T-helper 2 cell (primary cell): Measurements from ENCODE around the gene ST6GALNAC3.

ENCODE experiments used
- DNase-seq, 5 experiments: peaks; one replicate each; pipeline versions ENCODE4 v3.0.0 to v3.0.0-alpha.2; 2012 to 2022

ST6GALNAC3 gene

DNA sequence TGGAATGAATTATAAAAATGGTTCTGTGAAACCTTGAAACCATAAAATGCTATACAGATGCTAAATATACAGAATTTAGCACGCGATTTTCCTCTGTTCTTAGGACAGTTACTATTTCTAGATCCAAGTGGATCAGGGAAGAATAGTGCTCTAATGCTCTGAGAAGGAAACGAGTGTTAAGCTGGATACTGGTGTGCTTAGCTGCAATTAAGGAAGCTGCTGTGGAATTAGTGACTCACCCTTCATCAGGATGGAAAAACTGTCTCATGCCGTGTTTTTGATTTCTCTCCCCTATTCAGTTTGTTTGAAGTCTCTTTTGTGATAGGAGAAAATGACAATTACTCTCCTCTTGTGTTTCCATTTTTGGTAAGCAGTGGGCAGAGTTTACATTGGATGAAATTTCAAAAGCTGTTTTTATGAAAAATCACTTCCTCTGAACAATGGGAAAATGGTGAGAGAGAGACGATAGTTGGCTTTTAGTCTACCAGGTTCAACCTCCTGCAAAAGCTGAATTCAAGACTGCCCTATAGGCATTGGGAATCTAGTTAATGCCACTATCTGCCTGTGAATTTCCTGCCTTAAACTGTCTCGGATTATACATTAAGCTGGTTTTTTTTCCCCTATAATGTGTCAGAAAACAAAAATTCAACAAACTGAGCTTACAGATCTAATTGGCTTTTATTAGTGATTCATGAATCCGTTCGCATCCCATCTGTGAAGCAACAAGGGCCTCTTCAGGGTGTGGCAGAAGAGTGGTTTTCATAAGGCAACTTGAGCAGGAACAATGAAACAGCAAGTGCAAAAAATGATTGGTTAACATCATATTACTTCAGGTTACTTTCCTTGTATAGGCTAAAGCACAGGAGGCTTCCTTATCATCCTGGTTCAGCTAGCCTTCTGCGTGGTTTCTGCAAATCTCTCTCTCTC, 179.8 kb downstream of the ST6GALNAC3 start:
- DNase-seq, result no peak

DNA sequence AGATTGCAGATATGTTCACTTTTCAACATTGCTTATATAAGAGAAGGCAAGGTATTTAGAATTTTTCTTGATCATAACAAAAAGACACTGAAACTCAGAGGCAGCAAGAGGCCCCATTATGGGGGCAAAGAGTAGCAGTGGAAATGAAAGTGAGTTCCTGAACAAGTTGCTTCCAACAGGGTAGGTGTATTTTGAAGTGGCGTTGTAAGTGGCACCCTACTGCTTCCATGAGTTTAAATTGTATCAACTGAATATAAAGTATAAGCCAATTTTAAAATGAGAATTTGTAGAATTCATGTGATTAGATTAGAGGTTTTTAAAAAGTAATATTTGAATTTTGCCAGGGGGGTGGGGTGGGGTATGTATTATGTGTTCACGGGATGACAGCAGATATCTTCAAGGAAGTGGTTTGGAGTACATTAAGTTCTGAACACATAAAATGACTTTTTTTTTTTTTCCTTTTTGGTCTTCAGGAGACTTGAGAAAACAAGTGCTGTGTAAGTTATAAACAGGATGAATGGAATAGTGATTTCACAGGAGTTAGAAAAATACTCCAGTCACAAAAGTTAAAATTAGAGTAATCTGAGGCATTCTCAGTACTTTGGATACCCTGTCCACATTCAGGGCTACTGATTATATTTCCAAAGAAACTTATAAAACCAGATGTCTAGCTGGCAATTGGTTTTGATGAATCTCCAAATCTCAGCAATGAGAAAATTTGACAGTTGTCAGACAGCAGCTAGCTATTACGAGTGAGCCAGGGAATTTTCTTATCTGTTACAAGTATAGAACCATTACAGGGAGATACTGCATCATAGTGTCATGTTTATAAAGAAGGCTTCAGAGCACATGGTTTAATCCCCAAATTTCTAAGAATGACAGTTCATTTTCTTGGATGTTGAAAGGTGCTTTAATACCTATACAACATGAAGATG, 182.0 kb downstream of the ST6GALNAC3 start:
- no peak for DNase-seq

DNA sequence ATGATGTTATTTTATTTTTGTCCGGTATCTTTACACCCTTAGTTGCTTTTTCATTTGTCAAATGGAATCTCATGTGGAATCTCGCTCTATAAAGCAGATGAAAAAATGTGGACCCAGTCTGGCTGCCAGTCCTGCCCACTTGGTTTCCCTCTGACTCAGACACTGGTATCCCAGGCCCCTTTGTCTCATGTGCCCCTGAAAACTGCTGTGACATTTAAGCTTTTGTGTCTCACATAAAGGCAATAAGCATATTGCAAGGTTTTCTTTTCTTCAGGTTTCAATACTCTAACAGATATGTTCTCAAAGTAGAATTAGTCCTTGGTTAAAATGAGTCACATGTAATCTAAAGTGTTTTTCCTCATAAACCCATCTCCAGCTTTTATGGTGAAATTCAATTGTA, 183.3 kb downstream of the ST6GALNAC3 start:
- no peak for DNase-seq

DNA sequence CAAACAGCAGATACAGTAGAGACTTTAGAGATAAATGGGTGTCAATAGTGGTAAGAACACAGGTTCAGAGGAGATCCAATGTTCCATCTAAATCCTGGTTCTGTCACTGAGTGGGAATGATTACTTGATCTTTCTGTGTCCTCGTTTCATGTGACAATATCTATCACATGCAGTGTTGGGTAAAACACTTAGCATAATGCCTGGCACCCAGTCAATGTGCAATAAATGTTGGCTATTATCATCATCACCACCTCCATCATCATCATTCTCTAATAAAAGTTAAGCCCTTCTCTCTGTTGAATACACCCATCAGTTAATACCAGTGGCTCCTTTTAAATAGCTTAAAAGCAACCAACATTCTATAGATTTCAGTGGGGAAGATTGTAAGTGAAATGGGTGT, 184.7 kb downstream of the ST6GALNAC3 start:
- DNase-seq, result no peak

DNA sequence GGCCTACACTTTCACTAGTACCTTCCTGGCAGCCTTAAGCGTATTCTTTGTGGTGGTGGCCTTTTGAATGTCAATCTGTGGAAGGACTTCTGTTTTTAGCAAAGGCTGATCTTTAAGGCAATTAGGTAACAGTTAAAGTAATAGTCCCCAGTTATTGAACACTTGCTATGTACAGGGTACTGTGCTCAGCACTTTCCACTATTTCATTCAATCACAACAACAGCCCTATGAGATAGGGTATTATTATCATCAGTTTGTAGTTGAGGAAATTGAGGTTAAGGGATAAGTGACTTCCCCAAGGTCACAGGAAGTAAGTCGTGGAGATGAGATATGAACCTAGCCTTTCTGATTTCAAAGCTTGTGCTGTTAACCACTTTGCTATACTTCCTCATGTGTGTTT, 185.7 kb downstream of the ST6GALNAC3 start:
- peak in 1 of 5 experiments; percentile 30 for DNase-seq

DNA sequence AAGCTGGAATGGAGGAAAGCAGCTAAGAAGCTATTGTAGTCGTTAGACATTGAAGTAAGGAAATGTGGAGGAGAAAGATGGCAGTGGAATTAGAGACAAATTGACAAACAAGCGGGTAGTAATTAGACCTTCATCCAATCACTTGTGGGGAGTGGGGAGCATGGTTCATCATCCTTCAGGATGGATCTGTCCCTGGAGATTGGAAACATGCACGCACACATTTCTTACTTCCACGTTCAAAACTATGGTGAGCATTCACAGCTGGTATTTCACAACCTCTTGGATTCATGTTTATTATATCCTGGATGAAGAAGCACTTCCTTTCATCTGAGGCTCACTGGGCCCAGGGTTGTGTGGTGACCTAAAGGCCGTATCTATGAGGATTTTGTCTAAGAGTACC, 188.1 kb downstream of the ST6GALNAC3 start:
- no peak for DNase-seq

DNA sequence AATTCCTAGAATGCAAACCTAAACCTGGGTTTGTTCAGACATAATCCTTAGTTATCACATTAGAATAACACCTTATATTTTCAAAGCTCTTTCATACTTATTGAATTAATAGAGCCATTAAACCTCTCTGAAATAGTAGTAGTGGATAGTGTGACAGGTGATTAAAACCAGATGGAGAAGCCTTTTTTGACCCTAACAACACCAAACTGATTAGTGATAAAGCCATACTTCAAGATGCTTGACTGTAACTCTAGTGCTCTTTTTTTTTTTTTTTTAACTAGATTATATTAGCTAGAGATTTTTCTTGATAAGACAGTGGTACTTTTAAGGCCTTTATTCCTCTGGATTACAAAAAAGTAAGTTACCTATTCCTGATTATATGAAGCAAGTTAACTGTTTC, 190.1 kb downstream of the ST6GALNAC3 start:
- no peak for DNase-seq

DNA sequence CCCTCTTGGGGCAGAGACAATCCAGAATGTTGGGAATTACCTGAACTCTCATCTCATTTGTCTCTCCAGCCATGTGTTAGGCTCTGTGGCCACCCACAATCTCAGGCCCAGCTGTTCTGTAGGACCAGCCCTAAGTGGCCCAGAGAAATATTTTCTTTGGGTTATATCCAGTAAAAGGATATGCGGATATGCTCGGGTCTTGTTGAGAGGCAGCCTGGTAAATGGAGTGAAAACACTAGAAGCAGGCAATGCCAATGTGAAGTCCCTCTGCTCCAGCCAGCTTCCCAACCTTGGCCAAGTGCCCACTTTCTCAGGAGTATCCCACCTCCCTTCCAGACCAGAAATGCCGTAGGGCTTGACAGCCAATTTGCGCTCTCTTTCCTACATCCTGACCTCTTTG, 192.2 kb downstream of the ST6GALNAC3 start:
- DNase-seq, result no peak

DNA sequence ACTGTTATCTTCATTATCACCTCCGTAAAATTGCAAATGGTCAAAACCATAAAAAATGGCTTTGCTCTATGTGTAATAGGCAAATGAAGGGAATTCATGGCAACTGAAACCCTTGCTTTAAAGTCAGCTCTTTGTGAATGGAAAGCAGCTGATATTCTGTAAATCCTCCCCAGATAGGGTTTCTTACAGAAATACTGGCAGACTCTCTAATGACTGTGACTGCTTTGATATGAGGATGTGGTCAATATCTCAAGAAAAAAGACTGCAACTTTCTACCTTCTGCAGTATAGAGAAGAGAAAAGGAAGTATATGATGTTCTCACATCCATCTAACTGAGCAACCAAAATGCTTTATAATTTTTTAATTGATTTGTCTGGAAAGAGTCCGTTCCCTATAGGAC, 193.1 kb downstream of the ST6GALNAC3 start:
- DNase-seq, result peak in 2 of 5 experiments; percentile 3 to 77

DNA sequence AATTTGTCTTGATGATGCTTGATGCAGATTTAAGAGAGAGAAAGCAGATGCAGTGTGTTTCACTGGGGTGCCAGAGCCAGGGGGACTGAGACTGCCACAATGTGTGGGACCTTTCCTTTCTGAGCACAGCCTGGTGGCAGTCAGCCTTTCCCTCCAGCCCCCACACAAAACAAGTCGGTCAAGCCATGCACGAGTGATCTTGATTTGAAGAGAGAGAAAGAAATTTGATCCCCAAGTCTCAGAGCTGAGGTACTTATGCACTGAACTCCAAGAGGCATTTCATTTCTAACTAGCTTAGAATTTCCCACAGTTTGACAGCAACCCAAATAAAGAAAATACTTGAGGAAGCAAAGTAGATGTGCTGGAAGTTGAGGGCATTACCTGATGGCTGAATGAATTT, 193.8 kb downstream of the ST6GALNAC3 start:
- no peak for DNase-seq

DNA sequence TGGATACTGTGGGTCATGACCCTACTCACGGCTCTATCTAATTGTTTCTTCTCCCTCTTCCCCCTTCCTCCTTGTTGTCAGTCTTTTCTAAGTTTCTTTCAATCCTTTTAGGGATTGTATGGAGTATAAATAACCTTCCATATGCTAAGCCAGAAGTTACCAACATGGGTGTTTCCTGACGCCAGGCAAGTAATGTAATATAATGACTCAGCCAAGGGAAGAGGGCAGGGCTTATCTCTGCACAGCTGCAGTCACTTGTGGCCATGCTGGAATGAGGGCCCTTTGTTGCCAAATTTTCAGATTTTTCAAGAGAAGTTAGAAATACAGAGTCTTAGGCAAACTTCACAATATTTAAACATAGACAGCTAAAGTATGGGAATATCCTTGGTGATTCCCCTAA, 194.6 kb downstream of the ST6GALNAC3 start:
- peak in 1 of 5 experiments; percentile 41 for DNase-seq

DNA sequence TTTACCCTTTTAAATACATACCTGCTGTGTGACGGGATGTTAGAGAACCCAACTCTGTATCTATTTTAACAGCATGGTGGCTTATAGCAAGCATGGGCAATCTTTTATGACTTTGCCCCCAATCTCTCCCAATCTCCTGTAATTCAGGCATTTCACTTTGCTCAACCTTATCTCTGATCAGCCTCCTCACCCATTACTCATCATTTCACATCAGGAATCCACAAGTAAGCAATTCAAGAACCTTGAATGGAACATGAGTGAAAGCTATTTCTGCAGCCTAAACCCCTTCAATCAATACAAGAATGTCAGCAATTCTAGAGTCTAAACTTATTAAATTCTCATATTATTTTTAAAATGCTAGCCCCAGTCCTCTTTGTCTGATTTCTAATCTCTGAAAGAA, 199.8 kb downstream of the ST6GALNAC3 start:
- no peak for DNase-seq

DNA sequence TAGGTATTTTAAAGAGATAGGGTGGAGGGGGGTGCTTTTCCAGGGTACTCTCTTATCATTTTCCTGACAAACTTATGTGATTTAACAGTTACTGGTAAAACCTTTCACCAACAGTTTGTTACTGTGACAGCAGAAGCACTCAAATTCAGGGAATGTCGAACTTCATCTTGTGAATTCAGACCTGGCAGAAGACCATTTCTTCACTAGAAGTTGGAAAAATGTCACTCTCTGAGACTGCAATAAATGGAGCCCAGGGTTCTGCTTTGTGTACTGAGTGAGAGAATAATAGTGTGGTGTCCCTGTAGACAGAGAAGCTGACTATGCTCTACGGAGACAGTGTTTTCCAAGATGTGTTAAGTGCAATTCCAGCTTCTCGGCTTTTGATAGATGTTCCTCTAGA, 200.2 kb downstream of the ST6GALNAC3 start:
- DNase-seq, result no peak

DNA sequence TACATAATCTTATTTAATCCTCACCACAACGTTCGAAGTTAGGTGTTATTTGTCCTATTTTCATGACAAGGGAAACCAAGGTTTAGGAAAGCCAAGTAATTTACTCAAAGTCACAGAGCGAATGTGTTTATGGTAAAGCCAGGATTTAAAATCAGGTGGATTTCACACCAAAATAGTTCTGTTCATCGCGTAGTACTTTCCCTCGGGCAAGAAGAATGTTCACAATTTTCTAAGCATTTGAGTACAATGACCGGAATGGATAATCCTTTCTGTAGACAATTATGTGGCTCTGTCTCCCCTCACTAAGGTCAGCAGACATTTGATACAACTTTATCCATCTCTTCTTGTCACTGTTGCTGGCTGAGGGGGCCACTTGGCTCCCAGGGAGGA, 204.2 kb downstream of the ST6GALNAC3 start:
- DNase-seq, result no peak

DNA sequence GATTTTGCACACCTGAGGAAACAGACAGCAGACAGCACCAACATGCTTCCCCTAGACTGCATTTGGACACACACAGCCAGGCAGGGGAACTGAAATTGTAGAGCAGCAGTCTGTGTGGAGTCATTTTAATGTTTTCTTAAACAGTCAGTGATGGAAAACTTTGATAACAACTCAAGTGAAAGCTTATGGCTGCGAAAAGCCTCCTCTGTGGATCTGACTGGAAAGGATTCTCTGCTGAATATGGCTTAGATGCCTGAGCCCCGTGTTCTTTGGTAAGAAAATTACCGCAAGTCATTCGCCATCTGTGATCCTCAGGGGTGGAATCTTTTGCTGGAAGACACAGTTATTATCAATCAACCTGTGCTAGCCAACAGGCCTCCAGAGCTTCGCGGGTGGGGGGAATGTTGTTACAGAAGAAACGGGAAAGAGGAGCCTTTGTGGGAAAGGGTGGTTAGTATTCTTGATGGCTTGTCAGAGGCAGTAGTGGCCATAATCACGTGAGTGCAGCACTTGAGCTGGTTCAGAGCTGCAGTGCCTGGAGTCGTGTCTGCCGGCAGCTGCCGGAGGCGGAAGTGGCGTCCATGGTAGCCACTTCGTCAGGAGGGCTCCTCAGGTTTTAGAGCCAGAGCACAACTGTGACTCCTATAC, 204.7 kb downstream of the ST6GALNAC3 start:
- no peak for DNase-seq

DNA sequence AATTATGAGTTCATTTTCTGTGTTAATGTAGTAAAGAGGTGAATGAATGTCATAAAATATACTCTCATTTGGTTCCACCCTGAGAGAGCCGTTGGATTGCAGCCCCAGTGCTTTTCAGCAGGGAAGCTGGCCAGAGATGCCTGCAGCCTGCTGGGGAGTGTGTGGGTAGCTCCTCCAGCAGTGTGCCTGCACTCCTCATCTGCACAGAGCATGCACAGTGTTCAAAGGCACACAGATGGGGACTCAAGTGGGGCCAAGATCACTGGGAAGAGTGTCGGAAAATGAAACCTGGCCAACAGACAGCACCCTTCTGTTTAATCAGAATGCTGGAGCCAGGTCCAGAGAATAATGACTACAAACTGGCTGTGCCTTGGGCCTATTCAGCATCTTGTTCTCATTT, 206.8 kb downstream of the ST6GALNAC3 start:
- DNase-seq, result no peak

DNA sequence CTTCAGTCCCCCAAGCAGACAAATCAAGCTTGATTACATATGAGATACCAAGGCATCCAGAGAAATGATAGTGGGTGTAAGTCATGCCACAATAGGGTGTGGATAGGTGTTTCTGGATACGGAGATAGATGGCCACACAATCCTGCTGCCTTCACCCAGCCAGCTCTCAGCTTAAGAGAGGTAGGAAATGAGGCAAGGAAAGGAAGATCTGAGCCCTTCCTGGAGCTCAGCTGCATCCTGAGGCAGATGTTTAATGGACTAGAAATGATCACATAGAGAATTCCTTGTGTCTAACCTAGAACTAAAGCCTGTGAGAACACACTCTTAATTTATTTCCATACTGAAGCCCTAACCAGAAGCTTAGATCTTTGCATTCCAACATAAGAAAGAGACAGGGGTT, 210.3 kb downstream of the ST6GALNAC3 start:
- DNase-seq, result no peak

DNA sequence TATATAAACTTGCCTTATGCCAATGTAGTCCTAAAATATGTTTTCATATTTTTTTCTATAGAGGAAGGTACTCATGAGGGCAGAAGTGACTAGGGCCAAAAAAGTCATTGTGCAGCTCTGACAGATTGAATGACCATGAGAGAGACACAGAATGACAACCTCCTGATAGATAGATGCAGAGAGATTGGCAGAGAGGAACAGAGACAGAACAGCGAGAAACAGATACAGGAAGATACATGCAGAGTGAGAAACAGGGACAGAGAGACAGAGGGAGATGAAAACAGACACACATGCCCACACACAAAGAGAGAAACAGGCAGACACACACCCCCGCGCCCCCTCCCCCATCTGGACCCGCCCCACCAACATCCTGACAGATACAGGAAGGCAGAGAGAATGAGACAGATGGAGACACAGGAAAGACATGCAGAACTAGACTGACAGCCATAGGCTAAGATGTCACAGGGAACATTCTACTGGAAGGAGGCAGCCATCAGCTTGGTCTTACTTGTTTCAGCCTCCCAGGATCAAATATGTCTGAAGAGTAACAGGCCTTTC, 211.1 kb downstream of the ST6GALNAC3 start:
- no peak for DNase-seq

DNA sequence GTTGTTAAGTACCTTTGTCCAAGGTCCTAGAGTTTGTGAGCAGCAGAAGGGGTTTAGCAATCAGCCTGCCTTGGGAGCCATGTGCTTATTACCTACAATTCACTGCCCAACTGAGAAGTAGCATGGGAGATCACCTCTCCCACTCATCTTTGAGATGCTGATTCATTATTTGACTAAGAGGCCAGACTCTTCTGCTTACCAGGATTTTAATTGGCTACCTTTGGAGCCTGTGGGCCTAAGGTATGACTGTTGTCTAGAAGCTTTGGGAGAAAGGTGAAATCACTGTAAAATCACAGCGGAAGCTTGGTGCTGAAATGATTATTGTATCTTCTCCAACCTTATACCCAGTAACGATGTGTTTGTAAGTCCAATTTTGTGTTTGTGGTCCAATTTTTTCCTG, 213.4 kb downstream of the ST6GALNAC3 start:
- DNase-seq, result no peak

DNA sequence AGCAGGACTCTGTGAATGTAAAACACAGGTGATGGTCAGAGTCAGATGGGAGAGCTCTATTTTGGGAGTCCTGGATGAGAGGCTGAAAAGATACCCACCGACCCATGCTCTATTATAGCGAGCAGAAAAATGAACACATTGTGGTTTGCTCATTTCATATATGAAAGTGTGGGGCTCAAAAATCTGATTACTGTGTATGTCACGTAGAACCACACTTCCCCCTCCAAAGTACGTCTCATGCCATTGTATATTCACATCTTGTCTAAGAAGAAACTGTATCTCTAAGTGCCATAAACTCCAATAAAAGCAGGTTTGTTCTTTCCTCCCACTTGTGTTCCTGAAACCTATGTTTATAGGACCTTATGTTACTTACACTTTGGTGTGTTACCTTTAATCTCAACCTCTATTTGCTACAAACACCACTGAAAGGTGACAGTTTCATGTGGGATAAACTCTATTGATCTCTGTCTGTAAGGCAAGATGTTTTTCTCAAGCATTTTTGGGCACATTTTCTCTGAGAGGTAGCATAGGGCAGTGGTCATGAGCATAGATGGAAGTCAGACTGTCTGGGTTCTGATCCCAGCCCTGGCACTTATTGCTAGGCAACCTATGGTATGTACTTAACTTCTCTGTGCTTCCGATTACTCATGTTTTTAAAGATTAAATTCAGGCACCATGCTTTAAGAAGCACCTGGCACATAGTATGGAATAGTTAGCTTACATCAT, 214.4 kb downstream of the ST6GALNAC3 start:
- DNase-seq, result peak in 1 of 5 experiments; percentile 51

DNA sequence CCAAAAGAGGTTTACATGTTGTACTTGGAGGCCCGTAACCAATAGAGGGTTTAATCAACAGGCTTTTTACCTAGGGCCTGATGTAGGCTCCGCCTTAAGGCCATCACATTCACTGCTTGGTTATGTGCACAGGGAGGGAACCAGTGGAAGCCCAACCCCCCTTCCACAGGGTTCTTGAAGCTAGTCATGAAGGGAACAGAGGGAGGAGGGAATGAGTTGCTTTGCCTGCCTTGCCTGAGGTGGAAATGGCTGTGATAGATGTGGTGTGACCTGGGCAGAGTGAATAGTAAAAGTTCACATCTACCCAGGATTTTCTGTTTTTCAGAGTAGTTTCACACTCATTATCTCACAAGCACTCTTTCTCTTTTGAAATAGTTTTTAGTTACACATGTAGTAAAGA, 215.1 kb downstream of the ST6GALNAC3 start:
- no peak for DNase-seq

DNA sequence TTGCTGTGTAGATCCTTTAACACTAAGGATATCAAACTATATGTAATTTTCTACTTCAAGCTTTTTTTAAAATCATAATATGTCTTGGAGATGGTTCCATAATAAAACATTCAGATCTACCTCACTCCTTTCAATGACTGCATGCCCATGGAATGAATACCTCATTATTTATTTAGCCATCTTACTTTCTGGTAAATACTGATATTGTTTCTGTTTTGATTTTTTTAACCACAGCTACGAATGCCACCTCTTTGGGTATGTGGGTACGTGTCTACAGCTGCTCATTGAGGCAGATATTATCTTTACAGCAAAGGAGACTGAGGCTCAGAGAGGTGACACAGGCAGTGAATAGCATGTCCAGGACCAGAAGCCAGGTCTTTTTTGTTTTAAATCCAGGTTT, 215.7 kb downstream of the ST6GALNAC3 start:
- peak in 1 of 5 experiments; percentile 49 for DNase-seq
